ENCODE results near the gene ARHGEF40.

DNA sequence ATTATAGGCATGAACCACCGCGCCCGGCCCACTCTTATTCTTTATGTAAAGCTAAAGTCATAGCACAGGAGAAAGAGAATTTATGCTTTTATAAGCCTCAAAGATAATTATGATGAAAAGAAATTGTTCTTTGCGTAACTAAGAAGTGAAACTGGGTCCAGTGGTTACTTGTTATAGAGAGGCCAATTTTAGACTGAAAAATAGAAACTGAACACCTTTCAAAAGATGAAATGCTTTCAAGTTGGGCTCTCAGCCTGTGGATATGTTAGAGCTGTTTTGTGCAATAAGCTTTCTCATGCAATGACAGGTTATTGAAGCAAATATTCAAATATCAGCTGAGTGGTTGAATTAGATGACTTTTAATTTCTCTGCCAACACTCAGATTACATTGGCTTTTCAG, 38.7 kb downstream of the ARHGEF40 start:
- TF ChIP-seq, protein P1, sequence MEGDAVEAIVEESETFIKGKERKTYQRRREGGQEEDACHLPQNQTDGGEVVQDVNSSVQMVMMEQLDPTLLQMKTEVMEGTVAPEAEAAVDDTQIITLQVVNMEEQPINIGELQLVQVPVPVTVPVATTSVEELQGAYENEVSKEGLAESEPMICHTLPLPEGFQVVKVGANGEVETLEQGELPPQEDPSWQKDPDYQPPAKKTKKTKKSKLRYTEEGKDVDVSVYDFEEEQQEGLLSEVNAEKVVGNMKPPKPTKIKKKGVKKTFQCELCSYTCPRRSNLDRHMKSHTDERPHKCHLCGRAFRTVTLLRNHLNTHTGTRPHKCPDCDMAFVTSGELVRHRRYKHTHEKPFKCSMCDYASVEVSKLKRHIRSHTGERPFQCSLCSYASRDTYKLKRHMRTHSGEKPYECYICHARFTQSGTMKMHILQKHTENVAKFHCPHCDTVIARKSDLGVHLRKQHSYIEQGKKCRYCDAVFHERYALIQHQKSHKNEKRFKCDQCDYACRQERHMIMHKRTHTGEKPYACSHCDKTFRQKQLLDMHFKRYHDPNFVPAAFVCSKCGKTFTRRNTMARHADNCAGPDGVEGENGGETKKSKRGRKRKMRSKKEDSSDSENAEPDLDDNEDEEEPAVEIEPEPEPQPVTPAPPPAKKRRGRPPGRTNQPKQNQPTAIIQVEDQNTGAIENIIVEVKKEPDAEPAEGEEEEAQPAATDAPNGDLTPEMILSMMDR (IDR thresholded peaks at IDR 0.05; ENCODE audit: low read depth, low read length, poor library complexity, severe bottlenecking) = no peak
- TF ChIP-seq EZH2phosphoT487 (IDR thresholded peaks at IDR 0.05; ENCODE audit: borderline replicate concordance, low read length) = no peak
